ENCODE data around the gene TSPAN7. TPM values are rescaled to one million over a fixed set of nuclear protein-coding genes. Genes with fewer than 3 reads are reported as not detected.

TSPAN7 gene
- total RNA-seq, 1 experiment from 2014 or later, result not detected

DNA sequence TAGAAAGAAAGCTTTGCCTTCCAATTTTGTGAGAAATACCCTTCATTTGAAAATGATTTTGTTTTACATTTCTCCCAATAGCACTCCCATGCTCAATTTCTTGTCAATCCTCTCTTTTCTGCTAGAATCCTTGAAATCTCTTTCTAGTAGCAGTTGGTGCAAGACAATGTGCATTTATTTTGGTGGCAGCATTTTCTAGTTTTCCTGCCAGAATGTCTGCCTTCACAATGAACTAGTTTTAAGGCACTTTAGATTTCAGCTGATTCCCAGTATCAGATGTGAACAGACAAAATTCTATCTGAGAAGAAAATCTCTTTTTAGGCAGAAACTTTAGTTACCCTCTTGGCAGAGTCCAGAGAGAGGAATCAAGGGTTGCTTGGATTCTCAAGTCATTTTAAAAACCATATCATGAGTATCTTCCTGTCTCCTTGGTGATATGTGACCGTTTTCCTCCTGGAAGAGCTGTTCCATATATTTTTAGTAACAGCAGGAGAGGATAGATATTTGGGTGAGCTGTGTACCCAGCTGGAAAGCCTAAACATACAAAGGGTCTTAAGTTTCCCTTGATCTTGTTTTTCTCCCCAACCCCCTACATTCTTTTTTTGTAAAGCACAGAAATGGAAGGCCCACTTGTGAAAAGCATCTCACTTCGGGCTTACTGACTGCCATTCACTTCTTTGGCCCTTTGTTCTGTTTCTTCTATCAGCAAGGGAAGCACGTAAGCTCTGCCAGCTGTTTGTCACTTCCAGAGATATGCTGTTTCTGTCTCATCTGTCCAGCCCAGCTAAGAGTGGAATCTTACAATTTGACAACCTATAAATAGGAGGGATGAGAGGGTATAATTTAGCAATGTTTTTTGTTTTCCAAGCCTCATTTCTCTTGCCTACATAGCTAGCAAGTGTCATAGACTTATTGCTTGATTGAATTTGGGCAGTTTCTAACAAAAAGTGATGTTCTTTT is 38.7 kb downstream of the TSPAN7 start:
- intact Hi-C loops (cut with micrococcal nuclease), result no loop called here
- Histone ChIP-seq H3K4me3 (ENCODE audit: low read length) (no peak overlapping the region), H3K9me3 (ENCODE audit: low read length) (no peaks in the 10 kb centered on the region), H3K4me1 (ENCODE audit: insufficient read depth, low read length) (no peaks in the 10 kb centered on the region), H4K20me1 (ENCODE audit: low read length) (no peaks in the 10 kb centered on the region), H3K9me2 (replicated peaks; ENCODE audit: low read length) (no peaks in the 10 kb centered on the region), H3K9ac (ENCODE audit: low read length) (no peak overlapping the region), H2AFZ (ENCODE audit: low read length) (no peak overlapping the region), H3K27ac (ENCODE audit: low read length) (no peak overlapping the region), H3K79me2 (ENCODE audit: low read length) (no peaks in the 10 kb centered on the region), H3K27me3 (ENCODE audit: low read length) (peaks cover 11% of the 10 kb centered on the region; the same call in 1 of the 2 replicates), H3K4me2 (ENCODE audit: low read length) (no peak overlapping the region), H3K36me3 (ENCODE audit: low read depth, low read length) (no peaks in the 10 kb centered on the region), H3F3A (ENCODE audit: low read length, unreplicated experiment) (no peaks in the 10 kb centered on the region)
- ChIA-PET CTCF (no interaction called here), POLR2A (ENCODE audit: unreplicated experiment) (no interaction called here)
- DNase-seq (no peak), ATAC-seq (no peak)
- BruUV-seq (replicated peaks), result no TSS peak
- TF ChIP-seq EZH2 (IDR thresholded peaks at IDR 0.05; ENCODE audit: low read length, unreplicated experiment), result no peak

DNA sequence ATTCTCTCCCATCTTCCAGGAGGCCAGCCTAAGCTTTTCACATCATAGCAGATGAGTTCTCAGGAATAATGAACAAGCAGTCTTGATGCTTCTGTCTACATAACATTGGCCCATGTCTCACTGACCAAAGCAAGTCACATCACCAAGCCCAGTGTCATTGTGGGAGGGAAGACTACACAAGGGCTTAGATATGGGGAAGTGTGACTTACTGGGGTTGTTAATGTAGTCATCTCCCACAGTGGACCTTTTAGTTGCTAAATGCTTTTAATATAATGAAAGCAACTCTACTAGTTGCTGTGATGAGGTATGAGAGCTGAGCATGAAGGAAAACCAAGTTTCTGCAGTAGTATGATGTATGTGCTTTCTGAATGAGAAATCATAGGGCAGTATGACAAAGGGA is 40.5 kb downstream of the TSPAN7 start:
- no peak overlapping the region for H3K4me2 ChIP-seq (ENCODE audit: low read length)
- TF ChIP-seq, protein P1, sequence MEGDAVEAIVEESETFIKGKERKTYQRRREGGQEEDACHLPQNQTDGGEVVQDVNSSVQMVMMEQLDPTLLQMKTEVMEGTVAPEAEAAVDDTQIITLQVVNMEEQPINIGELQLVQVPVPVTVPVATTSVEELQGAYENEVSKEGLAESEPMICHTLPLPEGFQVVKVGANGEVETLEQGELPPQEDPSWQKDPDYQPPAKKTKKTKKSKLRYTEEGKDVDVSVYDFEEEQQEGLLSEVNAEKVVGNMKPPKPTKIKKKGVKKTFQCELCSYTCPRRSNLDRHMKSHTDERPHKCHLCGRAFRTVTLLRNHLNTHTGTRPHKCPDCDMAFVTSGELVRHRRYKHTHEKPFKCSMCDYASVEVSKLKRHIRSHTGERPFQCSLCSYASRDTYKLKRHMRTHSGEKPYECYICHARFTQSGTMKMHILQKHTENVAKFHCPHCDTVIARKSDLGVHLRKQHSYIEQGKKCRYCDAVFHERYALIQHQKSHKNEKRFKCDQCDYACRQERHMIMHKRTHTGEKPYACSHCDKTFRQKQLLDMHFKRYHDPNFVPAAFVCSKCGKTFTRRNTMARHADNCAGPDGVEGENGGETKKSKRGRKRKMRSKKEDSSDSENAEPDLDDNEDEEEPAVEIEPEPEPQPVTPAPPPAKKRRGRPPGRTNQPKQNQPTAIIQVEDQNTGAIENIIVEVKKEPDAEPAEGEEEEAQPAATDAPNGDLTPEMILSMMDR (conservative IDR thresholded peaks at IDR 0.05; ENCODE audit: low read depth, low read length), result no peak
- TF ChIP-seq EZH2 (IDR thresholded peaks at IDR 0.05; ENCODE audit: low read length, unreplicated experiment), result no peak
- no peak for TF ChIP-seq EZH2phosphoT487 (IDR thresholded peaks at IDR 0.05; ENCODE audit: borderline replicate concordance, low read length)
- H3K4me1 ChIP-seq (ENCODE audit: insufficient read depth, low read length), result no peaks in the 10 kb centered on the region
- H3K27ac ChIP-seq (ENCODE audit: low read length), result no peak overlapping the region
- no peaks in the 10 kb centered on the region for H3K36me3 ChIP-seq (ENCODE audit: low read depth, low read length)
- peaks cover 17% of the 10 kb centered on the region for H3K27me3 ChIP-seq (ENCODE audit: low read length)
- H3K9ac ChIP-seq (ENCODE audit: low read length), result no peak overlapping the region
- no peaks in the 10 kb centered on the region for H3F3A ChIP-seq (ENCODE audit: low read length, unreplicated experiment)
- ChIA-PET CTCF (no interaction called here), POLR2A (ENCODE audit: unreplicated experiment) (no interaction called here)
- intact Hi-C loops (cut with micrococcal nuclease), result no loop called here
- no TSS peak for BruUV-seq (replicated peaks)
- H3K79me2 ChIP-seq (ENCODE audit: low read length), result no peaks in the 10 kb centered on the region
- no peaks in the 10 kb centered on the region for H4K20me1 ChIP-seq (ENCODE audit: low read length)
- H2AFZ ChIP-seq (ENCODE audit: low read length), result no peak overlapping the region
- no peaks in the 10 kb centered on the region for H3K9me3 ChIP-seq (ENCODE audit: low read length)
- H3K9me2 ChIP-seq (replicated peaks; ENCODE audit: low read length), result no peaks in the 10 kb centered on the region
- no peak overlapping the region for H3K4me3 ChIP-seq (ENCODE audit: low read length)
- no peak for ATAC-seq
- DNase-seq, result no peak

DNA sequence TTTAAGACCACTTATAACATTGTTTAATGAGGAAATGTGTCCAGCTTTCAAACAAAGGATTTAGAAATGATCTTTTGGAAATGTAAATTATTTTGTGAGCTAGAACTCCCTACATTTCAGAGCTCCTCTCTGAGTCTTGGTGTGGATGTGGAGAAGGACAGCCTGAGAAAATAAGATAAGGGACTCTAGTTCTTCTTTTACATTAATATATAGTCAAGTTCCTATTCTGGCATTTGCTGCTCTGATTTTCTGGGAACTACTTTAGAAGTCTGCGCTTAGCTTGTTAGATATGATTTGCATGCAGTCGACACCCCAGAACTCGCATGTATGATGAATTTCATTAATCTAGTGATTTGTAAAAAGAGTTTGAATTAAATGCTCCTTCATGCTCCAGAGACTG is 45.5 kb downstream of the TSPAN7 start:
- Histone ChIP-seq H2AFZ (ENCODE audit: low read length) (no peak overlapping the region), H3K79me2 (ENCODE audit: low read length) (no peaks in the 10 kb centered on the region), H3K4me2 (ENCODE audit: low read length) (no peak overlapping the region), H3K9me3 (ENCODE audit: low read length) (no peaks in the 10 kb centered on the region), H3K36me3 (ENCODE audit: low read depth, low read length) (no peaks in the 10 kb centered on the region), H3K9ac (ENCODE audit: low read length) (no peak overlapping the region), H3K4me1 (ENCODE audit: insufficient read depth, low read length) (no peaks in the 10 kb centered on the region), H4K20me1 (ENCODE audit: low read length) (no peaks in the 10 kb centered on the region), H3K4me3 (ENCODE audit: low read length) (no peak overlapping the region), H3K9me2 (replicated peaks; ENCODE audit: low read length) (no peaks in the 10 kb centered on the region), H3K27me3 (ENCODE audit: low read length) (peaks cover 31% of the 10 kb centered on the region), H3F3A (ENCODE audit: low read length, unreplicated experiment) (no peaks in the 10 kb centered on the region), H3K27ac (ENCODE audit: low read length) (no peak overlapping the region)
- ChIA-PET POLR2A (ENCODE audit: unreplicated experiment) (no interaction called here), CTCF (no interaction called here)
- ATAC-seq (no peak), DNase-seq (no peak)
- intact Hi-C loops (cut with micrococcal nuclease), result no loop called here
- TF ChIP-seq EZH2 (IDR thresholded peaks at IDR 0.05; ENCODE audit: low read length, unreplicated experiment) (no peak), EZH2phosphoT487 (IDR thresholded peaks at IDR 0.05; ENCODE audit: borderline replicate concordance, low read length) (no peak)
- TF ChIP-seq, protein P1 (conservative IDR thresholded peaks at IDR 0.05; ENCODE audit: low read depth, low read length), result no peak
- no TSS peak for BruUV-seq (replicated peaks)
